ENCODE data around the gene ITGAL.
"Not testable (repeated sequence)": the region's sequence is repeated elsewhere in the genome, so short reads cannot be mapped to it uniquely, and the experiment has no call there.

ITGAL gene

DNA sequence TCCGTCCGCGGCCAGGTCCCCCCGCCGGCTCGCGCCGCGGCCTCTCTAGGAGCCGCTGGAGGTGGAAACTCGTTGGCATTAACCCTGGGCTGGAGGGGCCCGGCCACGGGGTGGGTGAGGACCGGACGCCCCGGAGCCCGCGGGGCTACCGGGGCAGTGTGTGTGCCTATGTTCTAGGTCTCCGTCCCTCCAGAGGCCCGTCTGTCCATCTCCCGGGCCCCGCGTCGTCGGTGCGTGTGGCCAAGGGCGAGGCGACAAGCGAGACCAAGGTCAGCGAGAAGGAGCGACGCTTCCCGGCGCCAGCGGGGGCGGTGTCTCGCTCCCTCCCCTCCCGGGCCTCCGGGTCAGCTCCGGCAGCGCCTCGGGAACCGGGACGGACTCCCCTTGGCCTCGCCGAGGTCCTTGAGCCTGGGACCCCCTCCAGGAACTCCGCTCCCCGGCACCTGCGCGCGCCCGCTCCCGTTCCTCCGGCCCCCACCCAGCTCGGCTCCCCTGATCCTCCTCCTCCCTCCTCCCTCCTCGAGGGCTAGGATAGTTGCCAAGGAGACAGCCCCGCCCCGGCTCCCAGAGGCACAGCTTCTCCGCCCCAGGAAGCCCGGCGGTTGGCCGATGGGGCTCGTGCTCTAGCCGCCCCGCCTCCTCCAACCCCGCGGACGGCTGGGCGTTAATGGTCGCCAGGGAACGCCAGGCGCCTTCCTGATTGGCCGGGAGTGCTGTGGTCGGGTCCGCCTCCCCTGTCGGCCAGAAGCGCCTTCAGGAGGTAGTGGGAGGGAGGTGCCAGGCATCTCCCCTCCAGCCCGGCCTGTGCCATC lies 54.5 kb downstream of the ITGAL start:
- peak; percentile 99 for DNase-seq

DNA sequence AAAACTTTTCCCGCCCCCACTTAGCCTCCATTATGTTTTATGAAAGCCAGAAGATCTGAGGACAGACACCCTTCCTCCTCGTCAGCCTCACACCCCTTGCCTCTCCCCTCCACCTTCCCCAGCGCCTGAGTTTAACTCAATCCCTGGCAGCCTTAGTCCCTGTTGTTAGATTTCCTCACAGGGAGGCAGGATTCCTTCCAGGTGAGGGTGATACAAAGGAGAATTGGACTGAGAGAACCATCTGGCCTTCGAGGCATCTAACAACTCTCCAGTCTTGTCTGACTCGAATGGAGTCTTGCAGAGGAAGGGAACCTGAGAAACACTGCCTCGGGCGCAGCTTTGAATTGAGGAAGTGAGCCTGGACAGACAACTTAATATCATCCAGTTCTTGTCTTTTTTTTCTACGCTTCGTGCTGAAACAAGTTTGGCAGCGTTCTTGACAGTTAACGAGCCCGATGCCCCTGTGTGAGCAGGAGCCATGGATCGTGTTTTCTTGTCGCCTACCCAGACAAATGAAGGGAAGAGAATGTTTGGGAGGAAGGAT lies 55.2 kb downstream of the ITGAL start:
- peak; percentile 68 for DNase-seq

DNA sequence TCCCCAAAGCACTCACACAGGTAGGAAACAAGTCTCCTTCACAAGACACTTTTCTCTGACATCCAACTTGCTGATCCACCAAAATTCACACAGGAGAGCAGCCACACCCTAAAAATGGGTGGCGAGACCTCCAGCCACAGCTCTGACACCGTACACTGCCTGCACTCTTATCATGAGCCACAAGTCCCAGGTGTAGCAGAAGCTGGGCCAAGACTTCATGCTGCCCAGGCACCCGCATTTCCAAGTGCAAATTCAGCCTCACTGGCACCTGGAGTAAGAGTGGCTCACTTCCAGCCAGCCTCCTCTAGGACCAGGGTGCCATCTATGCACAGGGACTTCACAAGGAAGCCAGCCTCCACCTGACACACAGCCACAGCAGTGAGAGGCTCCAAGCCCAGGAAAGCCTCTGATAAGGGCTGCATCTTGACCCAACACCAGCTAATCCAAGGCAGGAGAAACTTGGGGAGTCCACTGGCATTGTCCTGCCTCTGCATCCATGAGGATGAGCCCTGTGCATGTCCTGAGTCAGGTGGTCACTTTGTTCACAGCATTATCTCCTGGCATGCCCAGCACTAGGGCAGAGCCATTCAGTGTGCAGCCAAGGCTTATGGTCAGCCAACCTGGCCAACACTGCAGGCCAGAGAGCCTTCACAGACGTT lies 56.4 kb downstream of the ITGAL start:
- DNase-seq, result no peak

DNA sequence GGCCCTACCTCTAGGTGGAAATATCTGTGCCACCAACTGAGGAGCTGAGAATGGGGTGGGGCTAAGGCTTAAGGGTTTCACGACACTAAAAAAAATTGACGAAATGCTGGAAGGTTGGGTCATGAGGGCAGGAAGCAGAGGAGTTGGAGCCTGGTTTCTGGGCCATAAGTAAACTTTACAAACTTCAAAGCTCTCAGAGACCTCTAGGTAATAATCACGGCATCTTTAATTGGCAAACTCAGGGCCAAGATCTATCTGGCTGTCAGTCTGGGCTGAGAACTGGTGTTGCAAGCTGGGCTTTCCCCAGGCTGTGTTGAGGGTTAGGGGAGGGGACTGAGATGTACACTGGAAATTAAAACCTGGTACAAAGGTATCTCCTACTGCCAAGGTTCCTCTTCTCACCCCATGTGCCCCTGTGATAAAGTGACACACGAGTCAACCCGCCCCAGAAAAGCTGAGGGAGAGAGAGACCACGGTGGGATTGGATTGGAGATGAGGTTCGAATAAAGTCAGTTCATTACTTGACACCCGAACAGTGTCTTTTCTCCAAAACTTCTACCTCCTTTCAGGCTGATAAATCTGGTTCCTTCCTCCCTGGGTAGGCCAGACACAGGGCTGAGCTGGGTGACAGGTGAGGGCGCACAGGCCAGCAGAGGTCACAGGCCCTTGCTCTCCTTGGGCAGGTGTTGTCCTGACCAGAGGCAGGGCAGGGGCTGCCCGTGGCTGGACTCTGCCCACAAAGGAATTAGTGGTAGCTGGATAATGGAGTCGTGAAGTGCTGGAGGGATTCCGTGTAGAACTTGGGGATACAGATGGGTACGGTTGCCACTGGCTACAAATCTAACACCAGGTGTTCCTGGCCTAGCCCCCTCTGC lies 57.9 kb downstream of the ITGAL start:
- DNase-seq, result no peak

DNA sequence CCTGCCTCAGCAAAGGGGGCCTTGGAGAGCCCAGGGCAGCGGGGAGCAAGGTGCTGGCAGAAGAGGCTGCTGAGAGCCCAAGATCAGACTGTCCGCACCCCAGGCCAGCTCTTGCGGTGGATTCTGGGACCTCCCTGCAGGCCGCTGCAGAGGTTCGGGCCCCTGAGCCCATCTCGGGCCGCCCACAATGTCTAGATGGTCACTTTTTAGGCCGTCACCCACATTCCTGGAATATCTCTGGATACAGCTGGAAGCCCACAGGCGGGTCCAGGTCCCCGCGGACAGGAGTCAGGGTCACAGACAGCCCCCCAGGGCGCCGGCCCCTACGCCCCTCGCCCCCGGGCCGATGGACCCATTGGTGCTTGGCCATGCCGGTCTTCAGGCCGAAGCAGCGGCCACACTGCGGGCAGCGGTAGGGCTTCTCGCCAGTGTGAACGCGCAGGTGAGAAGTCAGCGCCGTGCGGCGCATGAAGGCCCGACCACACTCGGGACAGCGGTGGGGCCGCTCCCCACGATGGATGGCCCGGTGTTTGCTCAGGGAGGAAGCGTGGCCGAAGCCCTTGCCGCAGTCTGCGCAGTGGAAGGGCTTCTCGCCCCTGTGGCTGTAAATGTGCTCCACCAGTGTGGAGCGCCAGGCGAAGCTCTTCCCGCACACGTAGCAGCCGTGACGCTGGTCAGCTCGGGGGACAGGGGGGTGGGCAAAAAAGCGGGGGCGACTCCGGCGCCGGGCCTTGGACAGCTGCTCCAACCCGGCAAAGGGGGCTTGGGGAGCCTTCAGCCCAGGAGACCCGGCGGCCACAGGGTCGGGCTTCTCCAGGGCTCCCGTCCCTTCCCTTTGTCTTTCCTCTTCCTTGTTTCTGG lies 60.0 kb downstream of the ITGAL start:
- DNase-seq, result no peak

DNA sequence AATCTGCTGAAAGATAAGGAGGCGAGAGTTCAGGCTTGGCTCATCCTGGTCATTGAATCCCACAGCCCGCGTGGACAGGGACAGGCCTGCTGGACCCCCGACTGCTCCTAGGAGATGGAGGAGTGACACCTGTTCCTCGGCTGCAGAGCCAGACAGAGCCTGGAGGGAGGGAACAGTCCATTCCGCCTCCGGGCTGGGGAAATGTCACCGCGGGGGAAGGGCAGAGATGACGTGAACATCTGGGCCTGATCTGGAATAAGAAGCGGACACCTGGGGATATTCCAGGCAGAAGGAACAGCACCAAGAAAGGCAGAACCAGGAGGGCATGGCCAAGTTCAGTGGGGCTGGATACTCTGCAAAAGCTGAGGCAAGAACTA lies 60.6 kb downstream of the ITGAL start:
- DNase-seq, result no peak

DNA sequence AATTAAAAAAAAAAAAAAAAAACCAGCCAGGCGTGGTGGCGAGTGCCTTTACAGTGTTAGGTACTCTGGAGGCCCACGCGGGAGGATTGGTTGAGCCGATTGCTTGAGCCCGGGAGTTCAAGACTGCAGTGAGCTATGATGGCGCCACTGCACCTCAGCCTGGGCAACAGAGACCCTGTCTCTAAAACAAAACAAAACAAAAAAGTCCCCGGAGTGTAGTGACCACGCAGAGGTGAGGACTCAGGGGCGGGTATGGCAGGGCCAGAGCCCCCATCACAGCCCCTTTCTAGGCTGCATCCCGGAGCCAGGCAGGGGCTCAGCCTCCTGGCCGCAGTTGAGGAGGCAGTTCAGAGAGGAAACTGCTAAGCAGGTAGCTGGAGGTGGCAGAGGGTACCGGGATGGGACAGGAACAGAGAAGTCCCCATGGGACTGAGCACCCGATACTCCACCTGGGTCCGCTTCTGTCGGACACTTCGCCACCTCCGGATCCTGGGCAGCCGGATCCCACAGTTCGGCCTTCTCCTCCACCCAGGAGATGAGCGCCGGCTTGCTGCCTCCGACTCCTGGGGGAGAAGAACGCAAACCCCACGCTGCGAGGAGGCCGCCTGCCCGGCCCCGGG lies 61.3 kb downstream of the ITGAL start:
- no peak for DNase-seq

DNA sequence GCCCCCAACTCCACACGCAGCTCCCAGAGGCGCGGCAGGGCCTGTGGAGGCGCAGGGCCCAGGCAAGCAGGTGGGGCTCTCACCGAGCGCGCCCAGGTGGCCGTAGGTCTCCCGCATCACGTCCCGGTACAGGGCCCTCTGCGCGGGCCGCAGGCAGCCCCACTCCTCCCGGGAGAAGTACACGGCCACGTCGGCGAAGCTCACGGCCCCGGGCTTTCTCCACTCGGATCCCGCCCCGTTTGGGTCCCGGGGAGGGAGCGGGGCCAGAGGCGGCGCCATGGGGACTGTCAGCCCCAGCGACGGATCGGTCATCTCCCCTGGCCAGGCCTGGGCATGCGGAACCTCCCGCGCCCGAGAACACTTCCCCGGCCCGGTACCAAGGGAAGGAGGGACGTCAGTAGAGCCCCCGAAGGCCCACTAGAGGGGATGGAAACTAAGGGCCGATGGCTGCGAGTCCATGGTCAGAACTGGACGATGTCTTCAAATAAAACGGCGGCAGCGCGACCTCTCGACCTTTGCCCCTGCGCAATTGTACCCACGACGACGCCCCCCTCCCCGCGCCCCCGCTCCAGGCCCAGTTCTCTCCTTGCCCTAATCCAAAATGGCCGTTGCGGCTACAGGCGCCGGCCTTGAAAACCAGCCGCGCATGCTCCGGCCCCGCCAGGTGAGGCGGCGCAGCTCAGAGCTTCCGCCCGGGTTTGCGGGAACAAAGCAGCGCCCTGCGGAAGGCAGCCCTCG lies 62.0 kb downstream of the ITGAL start, which contains the start of gene ZNF747:
Gene ZNF747 (minus strand): TSS at position 491 of the 738 bp plus-strand sequence. CDS start 179 bp downstream, at position 312.
- peak; percentile 77 for DNase-seq

DNA sequence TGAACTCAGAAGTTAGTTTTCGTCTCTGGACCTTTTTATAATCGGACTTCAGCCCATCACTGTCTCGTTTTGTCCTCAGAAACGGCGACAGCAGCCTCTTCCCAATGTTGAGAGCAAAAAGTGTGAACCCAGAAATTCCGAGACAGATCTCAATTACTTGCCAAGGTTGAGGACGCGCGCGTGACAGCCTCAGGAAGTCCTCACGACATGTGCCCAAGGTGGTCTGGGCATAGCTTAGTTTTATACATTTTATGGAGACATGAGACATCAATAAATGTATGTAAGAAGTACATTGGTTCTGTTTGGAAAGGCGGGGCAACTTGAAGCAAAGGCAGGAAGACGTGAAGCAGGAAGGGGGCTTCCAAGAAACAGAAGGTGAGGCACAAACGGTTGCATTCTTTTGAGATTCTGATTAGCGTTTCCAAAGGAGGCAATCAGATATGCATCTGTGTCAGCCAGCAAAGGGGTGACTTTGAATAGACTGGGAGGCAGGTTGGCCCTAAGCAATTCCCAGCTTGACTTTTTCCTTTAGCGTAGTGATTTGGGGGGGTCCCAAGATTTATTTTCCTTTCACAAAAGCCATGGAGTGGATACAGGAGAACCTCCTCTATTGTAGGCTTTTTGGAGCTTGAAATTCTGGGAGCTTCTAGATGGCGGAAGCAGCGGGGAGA lies 62.7 kb downstream of the ITGAL start:
- peak; percentile 19 for DNase-seq

DNA sequence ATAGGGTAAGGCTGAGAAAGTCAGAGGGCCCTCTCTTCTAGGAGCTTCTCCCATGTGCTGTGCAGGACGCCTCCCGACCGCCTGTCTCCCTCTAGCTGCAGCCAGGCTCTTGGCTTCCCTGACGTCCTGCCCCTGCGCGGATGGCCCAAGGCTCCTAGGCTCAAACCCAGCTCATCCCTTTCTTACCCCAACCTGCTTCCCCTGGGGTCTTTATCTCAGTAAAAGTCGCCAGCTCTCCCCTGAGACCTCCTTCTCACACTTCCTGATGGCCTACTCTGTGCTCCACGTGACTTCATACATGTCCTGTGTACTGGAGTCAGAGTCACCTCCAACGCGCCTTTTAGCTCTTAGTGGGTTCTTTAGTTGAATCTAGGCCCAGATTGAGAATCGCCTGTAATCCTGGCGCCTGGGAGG lies 63.2 kb downstream of the ITGAL start:
- DNase-seq, result peak; percentile 69

DNA sequence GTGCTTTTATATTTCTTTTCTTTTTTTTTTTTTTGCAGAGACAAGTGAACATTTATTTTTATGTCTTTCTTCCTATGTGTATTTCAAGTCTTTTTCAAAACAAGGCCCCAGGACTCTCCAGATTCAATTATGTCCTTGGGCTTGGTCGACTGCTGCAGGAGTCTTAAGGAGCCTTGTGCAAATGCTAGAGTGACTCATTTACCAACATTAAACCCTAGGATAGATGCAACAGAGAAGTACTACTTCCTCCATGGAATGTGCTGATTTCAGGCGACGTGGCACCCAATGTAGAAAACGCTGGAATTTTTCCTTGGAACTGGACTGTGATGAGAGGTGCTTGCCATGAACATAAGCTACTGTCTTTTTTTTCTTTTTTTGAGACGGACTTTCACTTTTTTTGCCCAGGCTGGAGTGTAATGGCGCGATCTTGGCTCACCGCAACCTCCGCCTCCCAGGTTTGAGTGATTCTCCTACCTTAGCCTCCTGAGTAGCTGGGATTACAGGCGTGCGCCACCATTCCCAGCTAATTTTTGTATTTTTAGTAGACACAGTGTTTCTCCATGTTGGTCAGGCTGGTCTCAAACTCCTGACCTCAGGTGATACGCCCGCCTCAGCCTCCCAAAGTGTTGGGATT lies 64.0 kb downstream of the ITGAL start:
- peak; percentile 72 for DNase-seq

DNA sequence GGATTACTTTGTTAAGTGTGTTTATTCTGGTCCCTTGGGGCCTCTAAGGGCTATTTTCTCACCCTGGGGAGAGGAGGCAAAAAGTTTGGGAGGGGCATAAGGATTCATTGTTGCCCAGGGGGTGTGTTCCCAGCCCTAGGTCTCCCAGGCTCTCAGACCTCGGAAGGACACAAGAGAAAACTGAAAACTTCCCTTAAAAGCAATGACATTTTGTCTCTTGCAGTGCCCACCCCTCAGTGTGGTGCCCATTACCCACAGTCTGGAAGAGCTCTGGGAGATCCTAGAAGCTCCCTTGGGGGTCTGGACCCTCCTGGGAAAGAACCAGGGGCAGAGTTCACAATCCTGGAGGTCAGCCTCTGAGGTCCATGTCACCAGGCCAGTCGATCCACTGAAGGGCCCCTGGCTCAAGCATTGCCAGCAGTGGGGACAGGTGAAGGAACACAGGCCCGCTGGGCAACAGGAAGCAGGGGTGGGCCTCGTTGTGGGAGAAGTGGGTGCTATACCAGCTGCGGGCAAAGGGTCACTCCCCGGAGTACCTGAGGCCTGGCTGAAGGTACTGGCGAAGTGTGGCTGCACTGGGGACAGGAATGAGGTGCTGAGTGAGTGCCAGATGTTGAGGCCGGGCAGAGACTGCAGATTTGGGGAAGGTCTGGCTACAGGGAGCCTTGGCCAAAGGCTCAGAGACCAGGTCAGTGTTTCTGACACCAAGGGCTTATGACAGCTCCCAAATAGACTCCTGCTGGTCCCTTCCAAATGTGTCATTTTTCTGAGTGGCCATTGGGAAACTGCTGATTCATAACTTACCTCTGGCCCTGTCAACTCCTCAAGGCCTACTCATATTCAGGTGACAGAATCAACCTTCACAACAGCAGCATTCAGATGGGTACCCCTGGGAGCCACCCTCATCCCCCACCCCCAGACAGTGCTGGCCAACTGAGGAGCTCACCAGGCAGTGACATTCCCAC lies 66.7 kb downstream of the ITGAL start:
- DNase-seq, result no peak

DNA sequence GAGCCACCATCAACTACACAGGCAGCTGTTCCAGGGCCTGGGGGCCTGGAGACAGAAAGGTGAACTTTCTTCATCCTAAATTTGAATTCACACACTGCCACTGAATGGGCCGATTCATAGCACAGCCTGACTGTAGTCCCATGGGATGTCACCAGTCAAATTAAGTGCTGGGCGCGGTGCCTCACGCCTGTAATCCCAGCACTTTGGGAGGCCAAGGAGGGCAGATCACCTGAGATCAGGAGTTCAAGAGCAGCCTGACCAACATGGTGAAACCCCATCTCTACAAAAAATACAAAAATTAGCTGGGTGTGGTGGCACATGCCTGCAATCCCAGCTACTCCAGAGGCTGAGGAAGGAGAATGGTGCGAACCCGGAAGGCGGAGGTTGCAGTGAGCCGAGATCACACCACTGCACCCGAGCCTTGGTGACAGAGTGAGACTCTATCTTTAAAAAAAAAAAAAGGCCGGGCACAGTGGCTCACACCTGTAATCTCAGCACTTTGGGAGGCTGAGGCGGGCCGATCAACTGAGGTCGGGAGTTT lies 67.5 kb downstream of the ITGAL start:
- DNase-seq, result not testable (repeated sequence)

DNA sequence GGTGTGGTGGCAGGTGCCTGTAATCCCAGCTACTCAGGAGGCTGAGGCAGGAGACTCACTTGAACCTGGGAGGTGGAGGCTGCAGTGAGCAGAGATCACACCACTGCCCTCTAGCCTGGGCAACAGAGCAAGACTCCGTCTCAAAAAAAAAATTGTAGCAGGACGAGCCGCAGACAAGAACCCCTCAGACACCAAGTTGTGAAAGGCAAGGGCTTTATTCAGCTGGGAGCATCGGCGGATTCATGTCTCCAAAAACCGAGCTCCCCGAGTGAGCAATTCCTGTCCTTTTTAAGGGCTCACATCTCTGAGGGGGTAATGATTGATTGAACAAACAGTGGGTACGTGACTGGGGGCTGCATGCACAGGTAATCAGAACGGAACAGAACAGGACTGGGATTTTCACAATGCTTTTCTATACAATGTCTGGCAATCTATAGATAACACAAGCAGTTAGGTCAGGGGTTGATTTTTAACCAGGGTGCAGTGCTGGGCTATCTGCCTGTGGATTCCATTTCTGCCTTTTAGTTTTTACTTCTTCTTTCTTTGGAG lies 68.4 kb downstream of the ITGAL start:
- DNase-seq, result not testable (repeated sequence)

DNA sequence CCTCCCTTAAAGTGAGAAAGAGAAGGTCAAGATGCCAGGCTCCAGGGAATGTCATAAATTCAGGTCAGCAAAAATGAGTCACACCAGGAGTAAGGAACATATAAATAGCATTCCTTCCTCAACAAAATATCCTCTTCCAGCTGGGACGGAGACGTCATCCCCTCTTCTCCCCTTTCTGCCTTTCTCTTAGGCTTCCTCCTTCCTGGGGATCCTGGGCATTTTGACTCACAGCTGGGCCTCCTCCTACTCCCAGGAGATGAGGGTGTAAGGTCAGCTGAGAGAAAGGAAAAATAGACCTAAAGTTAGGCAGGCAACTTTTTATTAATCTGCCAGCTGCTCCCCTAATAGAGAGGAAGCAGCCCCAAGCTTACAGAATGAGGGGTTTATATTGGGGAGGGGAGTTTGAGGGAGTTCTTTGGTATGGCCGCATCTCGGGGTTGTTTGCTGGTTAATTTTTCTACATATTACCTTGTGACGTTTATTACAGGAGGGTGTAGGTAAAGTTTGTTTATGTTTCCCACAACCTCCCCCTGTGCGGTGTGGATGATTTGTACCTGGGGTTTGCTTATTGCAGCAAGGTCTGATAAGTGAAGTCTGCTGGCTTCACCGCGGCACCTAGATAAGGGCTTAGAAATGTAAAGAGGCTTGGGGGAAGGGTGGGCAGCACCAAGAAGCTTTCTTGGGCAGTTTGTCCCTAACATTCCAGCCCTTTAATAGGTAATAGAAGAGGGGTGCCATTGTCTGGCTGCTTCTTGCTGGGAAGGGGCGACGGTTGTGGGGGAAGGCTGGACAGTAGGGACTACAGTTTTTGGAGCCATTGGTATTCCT lies 69.2 kb downstream of the ITGAL start:
- DNase-seq, result peak; percentile 12

DNA sequence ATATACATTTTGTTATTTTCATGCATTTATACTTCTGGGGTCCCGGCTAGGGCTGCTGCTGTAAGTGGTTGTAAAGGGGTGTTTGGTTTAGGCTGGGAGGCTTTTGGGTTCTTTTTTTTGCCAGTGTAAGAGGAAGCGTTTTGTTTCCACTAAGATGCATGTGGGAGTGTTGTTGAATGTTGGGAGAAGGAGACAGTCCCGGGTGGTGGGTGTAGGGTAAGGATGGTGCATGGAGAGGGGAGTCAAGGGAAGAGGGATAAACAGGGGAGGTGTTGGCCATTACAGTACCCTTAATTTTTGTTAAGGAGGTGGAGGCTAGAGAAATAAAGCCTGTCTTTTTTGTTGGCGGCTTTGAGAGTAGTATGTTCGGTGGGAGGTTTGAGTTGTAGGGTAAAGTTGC lies 70.5 kb downstream of the ITGAL start:
- no peak for DNase-seq

DNA sequence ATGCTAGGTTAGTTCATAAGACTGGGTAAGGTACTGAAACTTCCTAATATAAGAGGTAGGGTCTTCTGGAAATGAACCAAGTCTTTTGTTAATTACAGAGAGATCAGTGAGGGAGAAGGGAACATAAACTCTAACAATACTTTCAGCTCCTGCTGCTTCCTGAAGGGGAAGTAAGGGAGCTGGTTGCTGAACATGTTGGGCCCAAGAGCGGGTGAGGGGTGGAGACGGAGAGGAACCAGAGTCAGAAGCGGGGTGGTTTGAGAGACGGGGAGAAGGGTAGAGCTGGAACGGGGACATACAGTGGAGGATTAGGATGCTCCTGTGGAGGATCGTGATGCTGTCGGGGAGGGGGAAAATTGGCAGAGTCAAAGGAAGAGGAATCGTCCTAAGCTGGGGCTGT lies 73.6 kb downstream of the ITGAL start:
- DNase-seq, result peak; percentile 49

Measured in inflammatory macrophage treated with lipopolysaccharide for 4 hours (primary cell).